SK-N-SH (cell line): ENCODE measurements around the gene SNRPD1.
"Not testable (repeated sequence)": the region's sequence is repeated elsewhere in the genome, so short reads cannot be mapped to it uniquely, and the experiment has no call there.

ENCODE experiments used
- CTCF ChIP-seq: fragments of 200-600 bp; sonication (generic); IDR thresholded peaks from 2 replicates; pipeline ENCODE4 v1.6.1; 2017; ENCODE audit warnings: antibody characterized with exemption, mild to moderate bottlenecking, moderate library complexity
- TAF1 ChIP-seq: IDR thresholded peaks from 2 replicates; pipeline ENCODE4 v1.6.1; 2012; ENCODE audit warnings: low read depth, mild to moderate bottlenecking, low read length, moderate library complexity, borderline replicate concordance
- USF2 ChIP-seq: fragments of 150-350 bp; IDR thresholded peaks from 2 replicates; pipeline ENCODE4 v1.6.1; 2017; ENCODE audit warnings: antibody characterized with exemption, low read length, low read depth, borderline replicate concordance

- TF ChIP-seq USF2, CTCF, TAF1: not testable (repeated sequence)
These were observed 551 bp upstream of the SNRPD1 start for GRCh38 chr18:21611401-21612124.
